ENCODE data around the gene ACVR1. TPM values are rescaled to one million over a fixed set of nuclear protein-coding genes. Genes with fewer than 3 reads are reported as not detected.

Gene ACVR1
- total and polyA plus RNA-seq, 2 donors (not counting 3 experiments of a cell fraction or from before 2014, with no cell fraction given): 24.8 to 33.6 TPM

- dilution Hi-C loops (cut with MboI; ENCODE audit: extremely low pct_ligation_motif_present, low sequenced_read_pairs): no loop called here
- ChIA-PET POLR2A (no interaction called here), CTCF (no interaction called here)
- no peak overlapping the region for H3K27ac ChIP-seq (ENCODE audit: insufficient read depth, low read depth, low read length)
- H4K20me1 ChIP-seq (replicated peaks; ENCODE audit: control insufficient read depth, extremely low read depth, insufficient read depth, low read length): no peaks in the 10 kb centered on the region
- H3K9ac ChIP-seq (replicated peaks; ENCODE audit: extremely low read depth, insufficient read depth, low read length): no peak overlapping the region
- no peak overlapping the region for H2AFZ ChIP-seq (ENCODE audit: low read depth, low read length)
- no peaks in the 10 kb centered on the region for H3K36me3 ChIP-seq (ENCODE audit: control insufficient read depth in 2 of 2, extremely low read depth in 1 of 2, insufficient read depth in 2 of 2, low read length in 2 of 2)
- intact Hi-C loops (cut with micrococcal nuclease): no loop called here
- no TSS peak for BruUV-seq (replicated peaks)
- H3K4me2 ChIP-seq (ENCODE audit: insufficient read depth, low read length): no peak overlapping the region
- no peaks in the 10 kb centered on the region for H3K9me1 ChIP-seq (replicated peaks; ENCODE audit: control insufficient read depth, extremely low read depth, insufficient read depth, low read length)
- peaks cover 0 to 4% of the 10 kb centered on the region in 2 experiments for H3K27me3 ChIP-seq (ENCODE audit: control insufficient read depth in 2 of 2, insufficient read depth in 2 of 2, low read length in 2 of 2)
- DNase-seq (ENCODE audit: low read depth, low spot score) (no peak), FAIRE-seq (no peak)
- no peaks in the 10 kb centered on the region for H3K79me2 ChIP-seq (ENCODE audit: control insufficient read depth, insufficient read depth, low read length)
- TF ChIP-seq GATA2 (IDR thresholded peaks at IDR 0.05; ENCODE audit: insufficient read depth, insufficient read length, low read depth, low read length) (no peak), FOS (IDR thresholded peaks at IDR 0.05; ENCODE audit: borderline replicate concordance, insufficient read depth, low read length) (no peak), CTCF (IDR thresholded peaks at IDR 0.05; ENCODE audit: extremely low read depth in 1 of 2, insufficient read depth in 1 of 2, low read depth in 1 of 2, low read length in 2 of 2) (no peak), JUN (IDR thresholded peaks at IDR 0.05; ENCODE audit: borderline replicate concordance, insufficient read depth, insufficient read length, low read depth) (no peak), MYC (IDR thresholded peaks at IDR 0.05; ENCODE audit: low read depth, low read length) (no peak), POLR2A (IDR thresholded peaks at IDR 0.05; ENCODE audit: low read depth, low read length) (no peak), EZH2 (IDR thresholded peaks at IDR 0.05; ENCODE audit: borderline replicate concordance, low read depth, low read length, severe bottlenecking) (no peak), MAX (IDR thresholded peaks at IDR 0.05; ENCODE audit: insufficient read depth, insufficient read length) (no peak), POLR2AphosphoS5 (IDR thresholded peaks at IDR 0.05; ENCODE audit: insufficient read depth, low read depth, low read length) (no peak)
- H3K9me3 ChIP-seq (replicated peaks; ENCODE audit: control insufficient read depth, insufficient read depth, low read length): no peaks in the 10 kb centered on the region
- no peak overlapping the region for H3K4me3 ChIP-seq (replicated peaks in 1 of 3; ENCODE audit: insufficient read depth in 1 of 3, low read depth in 1 of 3, low read length in 3 of 3)
- no peaks in the 10 kb centered on the region for H3K4me1 ChIP-seq (ENCODE audit: control insufficient read depth, extremely low read depth, insufficient read depth, low read length)
Observed at GRCh38 chr2:157922336-157922735, 46.2 kb upstream of the ACVR1 start.

Measured in endothelial cell of umbilical vein (primary cell).